ENCODE results near the gene MAP4K1.

GRCh38 chr19:38551450-38551813, 66.3 kb downstream of the MAP4K1 start:
- TF ChIP-seq CTCF (conservative IDR thresholded peaks at IDR 0.05; ENCODE audit: low read depth, low read length) (no peak), EZH2phosphoT487 (IDR thresholded peaks at IDR 0.05; ENCODE audit: borderline replicate concordance, low read length) (no peak), EZH2 (IDR thresholded peaks at IDR 0.05; ENCODE audit: low read length, unreplicated experiment) (no peak)

All from PC-3 (cell line).